GM18517 (cell line): ENCODE results near the gene ADIPOQ.
A peak's percentile ranks its signal among the peaks of the same experiment; 100 is the strongest.
"Not testable (repeated sequence)": the region's sequence is repeated elsewhere in the genome, so short reads cannot be mapped to it uniquely, and the experiment has no call there.

Source experiments
- ATAC-seq: cut with Tn5 transposase; IDR thresholded peaks from one replicate; pipeline ENCODE4 v1.9.1; 2021; ENCODE audit warnings: mild to moderate bottlenecking, moderate library complexity; ENCODE audit not compliant: unreplicated experiment

Gene ADIPOQ

GRCh38 chr3:186842426-186843038 is at the start of gene ADIPOQ:
Gene ADIPOQ (plus strand): TSS chr3:186842710. CDS start chr3:186853059, 10,349 bp downstream.
- no peak for ATAC-seq

- no peak for ATAC-seq
These were observed 44.2 kb upstream of the ADIPOQ start for GRCh38 chr3:186798239-186798874.

DNA sequence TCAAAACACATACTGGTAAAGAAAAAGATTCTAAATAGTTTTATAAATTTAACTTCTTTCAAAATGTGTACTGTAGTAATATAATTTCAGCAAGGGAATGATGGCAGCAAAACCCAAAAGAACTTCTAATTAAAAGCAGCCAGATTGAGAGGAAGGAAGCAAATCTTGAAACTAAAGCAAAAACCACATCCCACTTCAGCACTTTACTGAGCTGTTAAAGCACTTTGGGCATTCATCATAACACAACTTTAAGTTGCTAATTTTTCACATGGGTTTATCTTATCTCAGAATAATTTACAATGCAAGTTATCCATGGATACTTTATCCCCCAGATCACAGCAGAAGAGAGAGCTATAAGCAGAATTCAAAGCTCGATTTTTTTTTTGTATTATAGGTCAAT is 42.2 kb upstream of the ADIPOQ start:
- ATAC-seq: no peak

DNA sequence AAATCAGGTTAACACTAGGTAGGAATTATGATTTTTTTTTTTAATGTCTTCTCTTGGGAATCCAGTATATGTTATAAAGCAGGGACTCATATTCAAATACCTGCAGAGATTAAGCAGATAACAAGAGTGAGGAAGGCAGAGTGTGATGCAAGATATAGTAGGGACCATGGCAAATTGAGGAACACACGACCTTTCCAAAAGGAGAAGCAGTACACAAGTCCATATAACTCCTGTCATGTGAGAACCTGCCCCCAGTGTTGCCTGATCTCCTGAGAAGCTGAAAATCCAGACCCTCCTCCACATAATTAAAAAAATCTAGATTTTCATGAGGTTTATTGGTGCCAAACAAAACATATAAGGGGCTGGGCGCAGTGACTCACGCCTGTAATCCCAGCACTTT is 39.8 kb upstream of the ADIPOQ start:
- ATAC-seq: no peak

GRCh38 chr3:186803447-186803846 is 39.1 kb upstream of the ADIPOQ start:
- ATAC-seq: not testable (repeated sequence)

GRCh38 chr3:186806089-186807055 is 36.1 kb upstream of the ADIPOQ start, which contains the start of gene RFC4:
Gene RFC4 (minus strand): TSS chr3:186806482. CDS start chr3:186804713, 1,769 bp downstream.
- peak; percentile 80 for ATAC-seq

- ATAC-seq: no peak
These were observed 35.3 kb upstream of the ADIPOQ start for GRCh38 chr3:186807231-186807630.

DNA sequence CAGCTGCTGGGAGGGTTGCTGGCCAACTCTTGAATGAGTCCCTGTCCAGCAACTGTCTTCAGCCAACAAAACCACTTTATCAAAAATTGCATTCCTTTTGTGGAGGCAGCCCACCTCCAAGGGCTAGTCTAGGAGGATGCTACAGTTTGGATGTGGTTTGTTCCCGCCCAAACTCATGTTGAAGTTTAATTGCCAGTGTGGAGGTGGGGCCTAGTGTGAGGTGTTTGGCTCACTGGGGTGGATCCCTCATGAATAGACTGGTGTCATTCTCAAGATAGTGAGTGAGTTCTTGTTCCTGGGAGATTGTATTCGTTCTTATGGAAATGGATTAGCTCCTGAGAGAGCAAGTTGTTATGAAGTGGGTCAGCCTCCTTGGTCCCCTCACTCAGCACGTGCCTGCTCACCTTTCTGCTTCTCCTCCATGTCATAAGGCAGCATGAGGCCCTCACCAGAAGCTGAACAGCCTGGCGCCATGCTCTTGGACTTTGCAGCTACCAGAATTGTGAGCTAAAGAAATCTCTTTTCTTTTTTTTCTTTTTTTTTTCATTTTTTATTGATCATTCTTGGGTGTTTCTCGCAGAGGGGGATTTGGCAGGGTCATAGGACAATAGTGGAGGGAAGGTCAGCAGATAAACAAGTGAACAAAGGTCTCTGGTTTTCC is 32.0 kb upstream of the ADIPOQ start:
- no peak for ATAC-seq

- ATAC-seq: not testable (repeated sequence)
These were observed 31.2 kb upstream of the ADIPOQ start for GRCh38 chr3:186811313-186811712.

- no peak for ATAC-seq
These were observed 28.4 kb upstream of the ADIPOQ start for GRCh38 chr3:186814100-186814499.

DNA sequence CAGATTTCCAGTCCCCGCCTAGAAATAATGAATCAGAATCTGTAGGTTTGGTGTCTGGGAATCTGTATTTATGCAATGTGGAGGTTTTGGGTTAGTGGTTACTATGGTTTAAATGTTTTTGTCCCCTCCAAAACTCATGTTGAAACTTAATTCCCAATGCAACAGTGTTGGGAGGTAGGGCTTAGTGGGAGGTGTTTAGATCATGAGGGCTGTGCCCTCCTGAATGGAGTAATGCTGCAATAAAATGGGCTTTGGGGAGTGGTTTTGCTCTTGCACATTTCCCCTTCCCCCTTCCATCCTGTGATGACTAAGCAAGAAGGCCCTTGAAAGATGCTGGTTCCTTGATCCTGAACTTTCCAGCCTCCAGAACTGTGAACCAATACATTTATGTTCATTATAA is 27.1 kb upstream of the ADIPOQ start:
- no peak for ATAC-seq

GRCh38 chr3:186818516-186818915 is 24.0 kb upstream of the ADIPOQ start:
- ATAC-seq: no peak

DNA sequence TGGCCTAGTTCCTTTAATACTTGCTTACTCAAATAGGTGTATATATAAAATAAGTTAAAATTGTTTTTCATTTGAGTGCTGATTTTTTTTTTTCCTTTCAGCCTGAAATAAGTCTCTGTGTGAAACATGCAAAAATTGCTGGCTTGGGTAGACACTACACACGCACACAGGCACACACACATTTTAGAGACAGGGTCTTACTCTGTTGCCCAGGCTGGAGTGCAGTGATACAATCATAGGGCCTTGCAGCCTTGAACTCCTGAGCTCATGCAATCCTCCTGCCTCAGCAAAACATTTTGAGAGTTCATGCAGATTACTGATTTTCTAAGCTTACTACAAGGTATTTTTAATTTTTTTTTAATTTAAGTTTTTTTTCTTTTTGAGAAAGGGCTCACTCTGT is 23.6 kb upstream of the ADIPOQ start:
- ATAC-seq: no peak

GRCh38 chr3:186821429-186822387 is 20.8 kb upstream of the ADIPOQ start:
- no peak for ATAC-seq

GRCh38 chr3:186822388-186822759 is 20.1 kb upstream of the ADIPOQ start:
- ATAC-seq: not testable (repeated sequence)

DNA sequence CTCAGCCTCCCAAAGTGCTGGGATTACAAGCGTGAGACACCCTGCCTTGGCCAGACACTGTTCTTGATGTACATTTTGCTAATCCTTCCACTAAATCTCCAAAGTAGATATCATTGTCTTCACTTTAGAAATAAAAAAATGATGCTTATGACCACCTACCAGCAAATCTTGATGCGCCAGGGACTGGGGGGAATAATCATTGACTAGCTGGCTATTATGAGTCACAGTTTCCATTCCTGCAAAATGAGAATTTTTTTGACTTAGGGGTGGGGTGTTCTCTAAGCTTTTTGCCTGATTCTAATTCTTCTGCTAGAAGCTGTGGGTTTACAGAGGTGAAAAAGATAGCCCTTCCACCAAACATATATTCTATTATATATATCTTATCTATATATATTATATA is 19.1 kb upstream of the ADIPOQ start:
- ATAC-seq: no peak

DNA sequence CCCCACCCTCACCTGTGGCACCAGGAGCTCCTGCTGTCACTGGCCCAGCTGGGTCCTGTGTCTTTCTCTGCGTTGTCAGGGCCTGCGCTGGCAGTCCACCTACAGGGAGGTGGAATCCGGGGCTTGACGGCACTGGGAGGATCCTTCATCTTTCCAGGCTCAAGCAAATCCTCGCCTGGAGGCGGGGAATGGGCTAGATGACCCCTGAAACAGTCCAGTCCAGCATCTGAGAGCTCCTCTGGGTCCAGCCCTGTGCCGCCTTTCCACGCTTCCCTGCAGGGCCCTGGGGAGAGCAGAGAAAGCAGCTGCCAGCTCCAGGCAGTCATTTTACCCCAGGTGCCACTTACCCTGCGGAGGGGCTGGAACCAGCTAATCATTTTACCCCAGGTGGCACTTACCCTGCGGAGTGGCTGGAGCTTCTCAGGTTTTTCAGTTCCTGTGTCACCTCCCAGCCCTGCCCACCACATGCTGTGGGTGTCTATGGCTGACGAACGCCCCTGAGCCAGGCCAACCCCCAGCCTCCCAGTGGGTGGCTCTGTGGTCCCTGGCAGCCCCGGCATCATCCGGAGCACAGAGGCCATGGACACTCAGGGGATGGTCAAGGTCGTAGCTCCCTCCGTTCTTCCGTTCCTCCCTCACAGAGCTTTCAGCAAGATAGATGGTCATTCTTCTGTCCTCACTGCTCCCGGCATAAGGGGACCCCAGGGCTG is 17.9 kb upstream of the ADIPOQ start:
- ATAC-seq: no peak

- no peak for ATAC-seq
These were observed 17.2 kb upstream of the ADIPOQ start for GRCh38 chr3:186825294-186825821.

- no peak for ATAC-seq
These were observed 16.6 kb upstream of the ADIPOQ start for GRCh38 chr3:186825872-186826409.
